Osteocyte (in vitro differentiated cells): ENCODE measurements around the gene RBMS3. TPM values are rescaled to one million over a fixed set of nuclear protein-coding genes. Genes with fewer than 3 reads are reported as not detected.

Experiments used
- DNase-seq: peaks from one replicate; pipeline ENCODE4 v3.0.0; 2021; ENCODE audit warnings: mixed read lengths; ENCODE audit not compliant: unreplicated experiment; ENCODE audit errors: extremely low spot score
- H3K27ac Mint-ChIP-seq: one replicate; pipeline ENCODE4 v1.8.0; 2021; ENCODE audit warnings: mild to moderate bottlenecking, mixed read lengths; ENCODE audit not compliant: unreplicated experiment
- H3K27me3 Mint-ChIP-seq: one replicate; pipeline ENCODE4 v1.8.0; 2021; ENCODE audit warnings: mixed read lengths; ENCODE audit not compliant: unreplicated experiment
- H3K36me3 Mint-ChIP-seq: one replicate; pipeline ENCODE4 v1.8.0; 2021; ENCODE audit warnings: mixed read lengths; ENCODE audit not compliant: unreplicated experiment
- H3K4me1 Mint-ChIP-seq: one replicate; pipeline ENCODE4 v1.8.0; 2021; ENCODE audit warnings: mixed read lengths; ENCODE audit not compliant: unreplicated experiment
- H3K4me3 Mint-ChIP-seq: one replicate; pipeline ENCODE4 v1.8.0; 2021; ENCODE audit warnings: mild to moderate bottlenecking, moderate library complexity, mixed read lengths; ENCODE audit not compliant: unreplicated experiment
- H3K9me3 Mint-ChIP-seq: one replicate; pipeline ENCODE4 v1.8.0; 2021; ENCODE audit warnings: mixed read lengths; ENCODE audit not compliant: unreplicated experiment
- CTCF ChIP-seq: fragments of 200-600 bp; sonication (generic); IDR thresholded peaks from 2 replicates; pipeline ENCODE4 v1.5.0; 2021; ENCODE audit warnings: antibody characterized with exemption, mild to moderate bottlenecking, moderate library complexity
- total RNA-seq: library from RNA; stranded (reverse); gene quantifications from 2 replicates; pipeline ENCODE4 v1.2.1, GENCODE V29; 2021

RBMS3 gene
- total RNA-seq, 1 donor from 2014 or later: 64.2 TPM

GRCh38 chr3:29912600-29913288, 631.9 kb downstream of the RBMS3 start:
- H3K9me3 Mint-ChIP-seq: peaks cover 9% of the 10 kb centered on the region
- peaks cover 6% of the 10 kb centered on the region for H3K36me3 Mint-ChIP-seq
- no peak overlapping the region for H3K4me3 Mint-ChIP-seq
- H3K4me1 Mint-ChIP-seq: peaks cover 18% of the 10 kb centered on the region
- no peak for TF ChIP-seq CTCF
- no peaks in the 10 kb centered on the region for H3K27me3 Mint-ChIP-seq
- DNase-seq: no peak
- no peak overlapping the region for H3K27ac Mint-ChIP-seq

- Mint-ChIP-seq H3K27ac (peak overlapping the region; percentile 3), H3K4me1 (peaks cover 16% of the 10 kb centered on the region), H3K9me3 (peaks cover 4% of the 10 kb centered on the region), H3K36me3 (peaks cover 6% of the 10 kb centered on the region), H3K27me3 (no peaks in the 10 kb centered on the region), H3K4me3 (no peak overlapping the region)
- no peak for TF ChIP-seq CTCF
- no peak for DNase-seq
These were observed 634.1 kb downstream of the RBMS3 start for GRCh38 chr3:29914861-29915524.

- DNase-seq: no peak
- no peak for TF ChIP-seq CTCF
- peaks cover 32% of the 10 kb centered on the region for H3K4me1 Mint-ChIP-seq
- H3K36me3 Mint-ChIP-seq: peaks cover 3% of the 10 kb centered on the region
- H3K4me3 Mint-ChIP-seq: no peak overlapping the region
- no peak overlapping the region for H3K27ac Mint-ChIP-seq
- no peaks in the 10 kb centered on the region for H3K9me3 Mint-ChIP-seq
- H3K27me3 Mint-ChIP-seq: no peaks in the 10 kb centered on the region
These were observed 638.7 kb downstream of the RBMS3 start for GRCh38 chr3:29919571-29919970.

- H3K4me1 Mint-ChIP-seq: peaks cover 28% of the 10 kb centered on the region
- peaks cover 2% of the 10 kb centered on the region for H3K36me3 Mint-ChIP-seq
- H3K27ac Mint-ChIP-seq: peak overlapping the region; percentile 69
- no peak overlapping the region for H3K4me3 Mint-ChIP-seq
- TF ChIP-seq CTCF: no peak
- no peaks in the 10 kb centered on the region for H3K27me3 Mint-ChIP-seq
- DNase-seq: no peak
- H3K9me3 Mint-ChIP-seq: no peaks in the 10 kb centered on the region
These were observed 642.3 kb downstream of the RBMS3 start for GRCh38 chr3:29922992-29923746.
